GM21526 (cell line): ENCODE results near the gene PSRC1.

Source experiments
- ATAC-seq: cut with Tn5 transposase; IDR thresholded peaks from one replicate; pipeline ENCODE4 v1.9.1; 2021; ENCODE audit warnings: moderate library complexity; ENCODE audit not compliant: unreplicated experiment, low FRiP score

Gene PSRC1

DNA sequence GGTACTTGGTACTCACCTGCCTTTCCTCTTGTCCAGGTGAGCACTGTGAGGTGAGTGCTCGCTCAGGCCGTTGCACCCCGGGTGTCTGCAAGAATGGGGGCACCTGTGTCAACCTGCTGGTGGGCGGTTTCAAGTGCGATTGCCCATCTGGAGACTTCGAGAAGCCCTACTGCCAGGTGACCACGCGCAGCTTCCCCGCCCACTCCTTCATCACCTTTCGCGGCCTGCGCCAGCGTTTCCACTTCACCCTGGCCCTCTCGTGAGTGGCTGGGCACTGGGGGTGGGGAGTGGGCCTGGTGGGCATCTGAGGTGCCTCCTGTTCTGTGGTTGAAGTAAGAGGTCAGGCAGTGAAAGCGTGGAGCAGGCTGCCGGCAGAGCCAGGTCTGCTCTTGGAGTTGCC, 21.9 kb downstream of the PSRC1 start:
- ATAC-seq: no peak

DNA sequence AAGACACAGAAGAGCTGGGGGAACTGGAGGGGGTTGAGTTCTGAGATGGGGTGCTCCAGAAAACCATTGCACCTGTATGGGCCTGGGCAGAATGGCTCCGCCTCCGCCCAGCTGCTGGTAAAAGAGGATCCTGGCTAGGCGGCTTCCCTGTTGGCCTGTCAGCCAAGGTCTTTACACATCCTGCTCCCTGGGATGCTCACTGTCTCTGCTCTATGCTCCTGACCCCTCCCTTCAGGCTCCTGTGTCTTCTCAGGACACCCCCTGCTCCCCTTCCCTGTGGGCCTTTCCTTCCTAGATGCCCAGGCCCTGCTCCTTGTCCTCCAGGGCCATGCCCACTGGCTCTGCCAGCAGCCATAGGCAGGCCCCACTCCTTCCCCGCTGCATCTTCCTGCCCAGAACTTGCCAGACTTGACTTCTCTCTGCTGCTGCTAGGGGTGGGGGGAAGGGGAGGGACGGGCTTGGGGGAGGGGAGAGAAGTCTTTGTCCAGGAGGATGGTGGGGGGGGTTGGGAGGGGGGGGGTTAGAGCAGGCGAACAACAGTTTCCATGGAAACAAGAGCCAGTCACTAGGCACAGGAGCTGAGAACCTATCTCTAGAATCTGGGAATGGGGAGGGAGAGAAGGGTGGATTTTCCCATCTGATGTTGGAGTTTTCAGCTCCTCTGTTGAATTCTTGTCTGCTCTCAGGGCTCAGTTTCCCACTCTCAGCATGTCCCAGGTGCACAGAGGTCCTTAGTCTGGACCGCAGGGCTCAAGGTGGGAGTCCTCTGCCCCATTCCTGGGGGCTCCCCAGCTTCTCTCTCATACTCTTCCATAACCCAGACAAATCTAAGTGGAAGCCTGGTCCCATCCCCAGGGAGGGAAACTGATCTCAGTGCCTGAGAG, 23.0 kb downstream of the PSRC1 start:
- no peak for ATAC-seq

DNA sequence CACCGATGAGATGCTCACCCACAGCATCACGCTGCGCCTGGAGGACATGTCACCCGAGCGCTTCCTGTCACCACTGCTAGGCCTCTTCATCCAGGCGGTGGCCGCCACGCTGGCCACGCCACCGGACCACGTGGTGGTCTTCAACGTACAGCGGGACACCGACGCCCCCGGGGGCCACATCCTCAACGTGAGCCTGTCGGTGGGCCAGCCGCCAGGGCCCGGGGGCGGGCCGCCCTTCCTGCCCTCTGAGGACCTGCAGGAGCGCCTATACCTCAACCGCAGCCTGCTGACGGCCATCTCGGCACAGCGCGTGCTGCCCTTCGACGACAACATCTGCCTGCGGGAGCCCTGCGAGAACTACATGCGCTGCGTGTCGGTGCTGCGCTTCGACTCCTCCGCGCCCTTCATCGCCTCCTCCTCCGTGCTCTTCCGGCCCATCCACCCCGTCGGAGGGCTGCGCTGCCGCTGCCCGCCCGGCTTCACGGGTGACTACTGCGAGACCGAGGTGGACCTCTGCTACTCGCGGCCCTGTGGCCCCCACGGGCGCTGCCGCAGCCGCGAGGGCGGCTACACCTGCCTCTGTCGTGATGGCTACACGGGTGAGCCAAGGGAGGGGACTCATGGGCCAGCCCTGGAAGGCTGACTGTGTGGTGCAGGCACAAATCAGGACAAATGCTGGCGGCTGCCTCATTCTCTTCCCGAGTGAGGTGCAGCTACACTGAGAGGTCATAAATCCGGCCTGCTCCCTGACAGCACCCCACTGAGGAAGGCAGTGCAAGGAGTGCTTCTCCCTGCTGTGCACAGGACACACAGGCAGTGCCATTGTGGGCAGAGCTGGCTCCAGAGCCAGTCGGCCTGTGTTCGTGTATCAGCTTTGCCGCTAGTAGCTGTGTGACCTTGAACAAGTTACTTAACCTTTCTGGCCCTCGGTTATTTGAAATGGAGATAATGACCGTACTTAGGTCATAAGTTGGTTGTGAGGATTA, 24.2 kb downstream of the PSRC1 start:
- no peak for ATAC-seq

DNA sequence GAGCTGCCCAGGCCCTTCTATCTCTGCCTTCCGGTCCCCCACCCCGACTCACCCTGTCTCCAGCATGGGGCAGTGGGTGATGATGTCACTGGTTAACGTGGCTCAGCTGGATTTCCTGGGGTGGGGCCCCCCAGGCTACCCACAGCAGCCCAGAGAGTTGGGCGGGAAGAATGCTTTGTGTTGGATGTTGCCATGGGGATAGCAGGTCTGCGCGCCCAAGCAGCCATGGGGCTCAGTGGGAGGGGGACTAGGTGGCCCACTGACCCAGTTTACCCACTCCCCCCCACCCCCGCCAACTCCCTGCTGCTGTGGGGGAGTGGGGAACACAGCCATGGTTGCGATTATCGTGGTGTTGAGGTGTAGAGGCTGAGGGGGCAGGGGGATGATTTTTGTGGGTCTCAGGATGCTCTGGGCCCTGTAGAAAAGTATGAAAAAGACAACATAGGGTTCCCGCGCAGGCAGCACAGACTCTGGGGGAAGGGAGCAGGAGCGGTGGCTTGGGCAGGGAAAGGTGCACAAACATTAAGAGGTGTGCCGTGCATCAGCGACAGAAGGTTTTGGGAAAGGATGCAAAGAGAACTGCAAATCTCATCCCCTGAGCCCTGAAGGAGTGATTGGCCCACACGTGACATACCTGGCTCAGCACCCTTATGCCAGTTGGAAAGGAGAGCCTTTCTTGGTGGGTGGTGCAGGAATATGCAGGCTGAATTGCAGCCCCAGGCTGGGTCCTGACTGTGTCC, 25.1 kb downstream of the PSRC1 start:
- ATAC-seq: no peak

DNA sequence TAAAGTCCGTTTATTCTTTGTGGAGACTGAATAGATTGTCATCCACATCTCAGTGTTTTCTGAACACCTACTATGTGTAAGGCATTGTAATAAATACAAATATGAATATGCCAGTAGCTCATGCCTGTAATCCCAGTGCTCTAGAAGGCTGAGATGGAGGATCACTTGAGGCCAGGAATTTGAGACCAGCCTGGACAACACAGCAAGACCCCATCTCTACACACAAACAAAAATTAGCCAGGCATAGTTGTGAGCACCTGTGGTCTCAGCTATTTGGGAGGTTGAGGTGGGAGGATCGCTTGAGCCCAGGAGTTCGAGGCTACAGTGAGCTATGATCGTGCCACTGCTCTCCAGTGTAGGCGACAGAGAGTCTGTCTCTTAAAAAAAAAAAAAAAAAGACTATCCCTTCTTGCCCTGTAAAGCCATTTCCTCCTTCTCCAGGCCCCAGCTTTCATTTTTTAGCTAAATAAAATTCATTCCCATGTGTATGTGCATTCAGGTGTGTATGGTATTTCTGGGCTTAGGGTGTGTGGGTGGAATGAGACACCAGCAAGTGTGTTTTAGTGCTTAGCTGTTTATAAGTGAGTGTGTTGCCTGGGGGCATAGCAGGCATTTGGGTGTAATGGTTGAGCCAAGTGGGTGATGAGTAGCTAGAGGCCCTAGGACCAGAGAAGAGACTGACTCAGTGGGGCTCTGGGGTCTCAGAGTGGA, 25.8 kb downstream of the PSRC1 start:
- no peak for ATAC-seq

DNA sequence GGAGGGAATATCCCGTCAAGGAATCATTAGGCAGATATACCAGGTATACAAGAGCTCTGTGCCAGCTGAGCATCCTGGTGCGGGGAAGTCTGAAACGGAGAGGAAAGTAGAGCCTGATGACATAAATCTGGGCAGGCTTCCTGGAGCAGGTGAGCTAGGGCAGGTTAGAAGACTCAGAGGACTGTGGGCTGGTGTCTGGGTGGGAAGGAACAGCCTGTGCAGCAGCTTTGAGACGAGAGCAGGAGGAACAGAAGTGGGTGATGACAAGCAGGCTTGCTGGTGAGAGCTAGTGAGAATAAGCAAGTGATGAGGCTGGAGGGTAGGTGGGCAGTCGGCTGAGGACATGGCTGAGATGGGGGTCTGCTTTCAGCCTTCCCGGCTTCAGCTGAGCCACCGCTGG, 26.9 kb downstream of the PSRC1 start:
- no peak for ATAC-seq

DNA sequence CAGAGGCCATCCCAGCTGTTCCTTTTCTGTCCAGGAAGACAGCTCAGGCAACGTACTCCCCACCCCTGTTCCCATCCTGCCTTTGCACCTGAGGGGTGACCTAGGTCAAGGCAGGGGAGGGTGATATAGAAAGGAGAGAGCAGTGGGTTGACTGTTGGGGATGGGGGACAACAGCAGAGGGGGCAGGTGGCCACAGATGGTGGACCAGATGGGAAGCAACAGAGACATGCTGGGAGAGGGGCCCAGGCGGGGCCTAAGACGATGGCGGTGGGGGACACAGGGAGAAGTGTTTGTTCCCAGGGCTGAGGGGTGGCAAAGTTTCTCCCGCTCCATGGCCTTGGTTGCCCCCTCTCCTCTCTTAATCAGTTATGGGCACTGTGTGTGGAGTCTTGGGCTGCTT, 27.3 kb downstream of the PSRC1 start:
- ATAC-seq: no peak

DNA sequence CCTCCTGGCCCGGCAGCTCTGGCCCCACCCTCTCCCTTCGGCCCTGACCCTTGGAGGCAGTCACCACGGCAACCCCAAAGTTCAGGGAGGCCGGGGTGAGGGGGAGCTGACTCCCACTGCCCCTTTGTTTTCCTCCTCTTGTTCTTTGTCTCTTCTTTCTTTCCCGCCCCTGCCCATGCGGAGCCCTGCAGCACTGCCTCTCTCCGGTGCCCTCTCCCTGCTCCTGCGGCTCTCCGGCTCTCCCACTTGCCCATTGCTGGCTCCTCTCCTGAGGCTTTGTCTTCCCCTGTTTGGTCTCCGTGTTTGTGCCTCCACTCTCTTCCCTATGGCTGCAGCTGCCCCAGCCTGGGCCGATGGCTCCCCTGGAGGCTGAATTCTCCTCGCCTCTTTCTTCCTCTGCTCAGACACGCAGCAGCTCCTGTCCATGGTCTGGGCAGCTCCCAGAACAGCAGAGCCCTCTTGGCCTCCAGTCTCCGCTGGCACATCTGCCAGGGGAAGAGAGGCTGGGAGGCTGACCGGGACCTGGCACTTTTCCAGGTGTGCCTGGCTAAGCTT, 27.8 kb downstream of the PSRC1 start:
- no peak for ATAC-seq

DNA sequence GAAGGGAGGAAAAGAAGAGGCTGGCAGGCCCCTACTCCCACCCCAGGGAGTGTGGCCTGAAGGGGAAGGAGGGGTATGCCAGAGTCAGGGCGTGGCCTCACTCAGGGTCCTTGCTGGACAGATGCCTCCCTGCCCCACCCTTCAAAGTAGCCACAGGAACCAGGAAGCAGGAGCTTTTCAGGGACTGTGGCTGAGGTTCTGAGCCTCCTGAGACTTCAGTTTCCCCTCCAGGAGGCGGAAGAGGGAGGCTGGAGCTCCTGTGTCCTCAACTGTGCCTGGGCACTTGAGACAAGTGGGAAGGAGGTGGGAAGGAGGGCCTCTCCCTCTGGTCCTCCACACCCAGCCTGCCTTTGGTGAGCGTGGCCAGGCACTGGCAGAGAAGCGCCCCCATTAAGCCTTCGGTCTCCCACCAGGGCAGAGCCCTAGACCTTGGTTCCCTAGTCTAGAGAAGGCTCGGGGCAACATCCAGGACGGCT, 28.3 kb downstream of the PSRC1 start:
- ATAC-seq: no peak

DNA sequence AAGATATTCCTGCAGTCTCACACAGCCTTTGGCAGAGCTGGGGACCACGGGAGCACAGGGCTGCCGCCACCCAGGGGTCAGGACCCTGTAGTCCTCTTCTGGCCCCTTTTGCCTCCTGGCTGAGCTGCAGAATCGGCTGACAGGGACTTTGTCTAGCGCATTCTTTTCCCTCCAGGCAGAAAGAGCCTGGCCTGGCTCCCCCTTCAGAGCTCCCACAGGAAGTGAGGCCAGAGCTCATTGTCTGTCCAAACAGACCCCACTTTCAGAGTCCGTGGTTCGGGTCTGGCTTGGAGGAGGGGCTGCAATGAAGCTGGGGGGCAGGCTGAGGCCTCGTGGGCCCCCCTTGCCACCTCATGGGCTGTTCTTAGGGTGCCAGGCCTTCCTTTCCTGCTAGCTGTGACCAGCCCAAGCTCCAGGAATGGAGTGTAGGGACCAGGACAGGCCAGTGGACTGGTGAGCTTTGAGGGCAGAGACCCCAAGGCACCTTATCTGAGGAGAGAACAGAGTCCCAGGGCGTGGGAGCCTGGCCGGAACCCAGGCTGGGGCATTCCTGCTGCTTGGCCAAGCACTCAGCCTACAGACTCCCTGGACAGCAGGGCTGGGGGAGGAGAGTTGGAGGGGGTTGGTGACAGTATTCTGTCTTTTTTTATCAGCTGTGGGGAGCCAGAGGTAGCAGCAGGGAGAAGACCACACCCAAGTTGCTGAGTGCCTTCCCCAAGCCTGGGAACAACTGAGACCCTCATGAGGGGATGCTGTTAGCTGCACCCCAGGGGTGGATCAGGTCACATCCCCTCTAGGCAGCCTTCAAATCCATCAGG, 28.9 kb downstream of the PSRC1 start:
- no peak for ATAC-seq

DNA sequence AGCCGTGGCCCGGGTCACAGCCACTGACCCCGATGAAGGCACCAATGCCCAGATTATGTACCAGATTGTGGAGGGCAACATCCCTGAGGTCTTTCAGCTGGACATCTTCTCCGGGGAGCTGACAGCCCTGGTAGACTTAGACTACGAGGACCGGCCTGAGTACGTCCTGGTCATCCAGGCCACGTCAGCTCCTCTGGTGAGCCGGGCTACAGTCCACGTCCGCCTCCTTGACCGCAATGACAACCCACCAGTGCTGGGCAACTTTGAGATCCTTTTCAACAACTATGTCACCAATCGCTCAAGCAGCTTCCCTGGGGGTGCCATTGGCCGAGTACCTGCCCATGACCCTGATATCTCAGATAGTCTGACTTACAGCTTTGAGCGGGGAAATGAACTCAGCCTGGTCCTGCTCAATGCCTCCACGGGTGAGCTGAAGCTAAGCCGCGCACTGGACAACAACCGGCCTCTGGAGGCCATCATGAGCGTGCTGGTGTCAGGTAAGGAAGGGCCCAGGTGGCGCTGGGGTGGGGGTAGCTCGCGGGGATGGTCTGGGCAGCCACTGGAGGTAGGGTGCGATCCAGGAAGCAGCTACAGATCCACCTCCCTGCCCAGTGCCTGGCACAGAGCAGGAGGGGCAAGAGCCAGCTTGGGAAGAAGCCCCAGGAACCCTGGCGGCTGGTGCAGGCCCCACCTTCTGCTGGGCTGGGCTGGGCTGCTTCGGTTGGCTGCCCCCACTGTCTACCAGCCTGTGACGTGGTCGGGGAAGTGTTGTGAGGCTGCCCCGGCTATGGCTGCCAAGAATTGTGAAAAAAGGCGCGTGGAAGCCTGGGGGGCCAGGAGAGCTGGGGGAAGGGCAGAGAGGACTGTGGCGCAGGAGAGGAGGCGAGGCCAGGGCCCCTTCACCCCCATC, 29.8 kb downstream of the PSRC1 start:
- ATAC-seq: no peak

DNA sequence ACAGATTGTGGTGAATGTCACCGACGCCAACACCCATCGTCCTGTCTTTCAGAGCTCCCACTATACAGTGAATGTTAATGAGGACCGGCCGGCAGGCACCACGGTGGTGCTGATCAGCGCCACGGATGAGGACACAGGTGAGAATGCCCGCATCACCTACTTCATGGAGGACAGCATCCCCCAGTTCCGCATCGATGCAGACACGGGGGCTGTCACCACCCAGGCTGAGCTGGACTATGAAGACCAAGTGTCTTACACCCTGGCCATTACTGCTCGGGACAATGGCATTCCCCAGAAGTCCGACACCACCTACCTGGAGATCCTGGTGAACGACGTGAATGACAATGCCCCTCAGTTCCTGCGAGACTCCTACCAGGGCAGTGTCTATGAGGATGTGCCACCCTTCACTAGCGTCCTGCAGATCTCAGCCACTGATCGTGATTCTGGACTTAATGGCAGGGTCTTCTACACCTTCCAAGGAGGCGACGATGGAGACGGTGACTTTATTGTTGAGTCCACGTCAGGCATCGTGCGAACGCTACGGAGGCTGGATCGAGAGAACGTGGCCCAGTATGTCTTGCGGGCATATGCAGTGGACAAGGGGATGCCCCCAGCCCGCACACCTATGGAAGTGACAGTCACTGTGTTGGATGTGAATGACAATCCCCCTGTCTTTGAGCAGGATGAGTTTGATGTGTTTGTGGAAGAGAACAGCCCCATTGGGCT, 30.6 kb downstream of the PSRC1 start:
- no peak for ATAC-seq

DNA sequence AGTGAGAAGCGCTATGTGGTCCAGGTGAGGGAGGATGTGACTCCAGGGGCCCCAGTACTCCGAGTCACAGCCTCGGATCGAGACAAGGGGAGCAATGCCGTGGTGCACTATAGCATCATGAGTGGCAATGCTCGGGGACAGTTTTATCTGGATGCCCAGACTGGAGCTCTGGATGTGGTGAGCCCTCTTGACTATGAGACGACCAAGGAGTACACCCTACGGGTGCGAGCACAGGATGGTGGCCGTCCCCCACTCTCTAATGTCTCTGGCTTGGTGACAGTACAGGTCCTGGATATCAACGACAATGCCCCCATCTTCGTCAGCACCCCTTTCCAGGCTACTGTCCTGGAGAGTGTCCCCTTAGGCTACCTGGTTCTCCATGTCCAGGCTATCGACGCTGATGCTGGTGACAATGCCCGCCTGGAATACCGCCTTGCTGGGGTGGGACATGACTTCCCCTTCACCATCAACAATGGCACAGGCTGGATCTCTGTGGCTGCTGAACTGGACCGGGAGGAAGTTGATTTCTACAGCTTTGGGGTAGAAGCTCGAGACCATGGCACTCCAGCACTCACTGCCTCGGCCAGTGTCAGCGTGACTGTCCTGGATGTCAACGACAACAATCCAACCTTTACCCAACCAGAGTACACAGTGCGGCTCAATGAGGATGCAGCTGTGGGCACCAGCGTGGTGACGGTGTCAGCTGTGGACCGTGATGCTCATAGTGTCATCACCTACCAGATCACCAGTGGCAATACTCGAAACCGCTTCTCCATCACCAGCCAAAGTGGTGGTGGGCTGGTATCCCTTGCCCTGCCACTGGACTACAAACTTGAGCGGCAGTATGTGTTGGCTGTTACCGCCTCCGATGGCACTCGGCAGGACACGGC, 31.4 kb downstream of the PSRC1 start:
- no peak for ATAC-seq

DNA sequence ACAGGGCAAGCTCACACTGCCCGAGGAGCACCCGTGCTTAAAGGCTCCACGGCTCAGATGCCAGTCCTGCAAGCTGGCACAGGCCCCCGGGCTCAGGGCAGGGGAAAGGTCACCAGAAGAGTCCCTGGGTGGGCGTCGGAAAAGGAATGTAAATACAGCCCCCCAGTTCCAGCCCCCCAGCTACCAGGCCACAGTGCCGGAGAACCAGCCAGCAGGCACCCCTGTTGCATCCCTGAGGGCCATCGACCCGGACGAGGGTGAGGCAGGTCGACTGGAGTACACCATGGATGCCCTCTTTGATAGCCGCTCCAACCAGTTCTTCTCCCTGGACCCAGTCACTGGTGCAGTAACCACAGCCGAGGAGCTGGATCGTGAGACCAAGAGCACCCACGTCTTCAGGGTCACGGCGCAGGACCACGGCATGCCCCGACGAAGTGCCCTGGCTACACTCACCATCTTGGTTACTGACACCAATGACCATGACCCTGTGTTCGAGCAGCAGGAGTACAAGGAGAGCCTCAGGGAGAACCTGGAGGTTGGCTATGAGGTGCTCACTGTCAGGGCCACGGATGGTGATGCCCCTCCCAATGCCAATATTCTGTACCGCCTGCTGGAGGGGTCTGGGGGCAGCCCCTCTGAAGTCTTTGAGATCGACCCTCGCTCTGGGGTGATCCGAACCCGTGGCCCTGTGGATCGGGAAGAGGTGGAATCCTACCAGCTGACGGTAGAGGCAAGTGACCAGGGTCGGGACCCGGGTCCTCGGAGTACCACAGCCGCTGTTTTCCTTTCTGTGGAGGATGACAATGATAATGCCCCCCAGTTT, 32.3 kb downstream of the PSRC1 start:
- no peak for ATAC-seq

DNA sequence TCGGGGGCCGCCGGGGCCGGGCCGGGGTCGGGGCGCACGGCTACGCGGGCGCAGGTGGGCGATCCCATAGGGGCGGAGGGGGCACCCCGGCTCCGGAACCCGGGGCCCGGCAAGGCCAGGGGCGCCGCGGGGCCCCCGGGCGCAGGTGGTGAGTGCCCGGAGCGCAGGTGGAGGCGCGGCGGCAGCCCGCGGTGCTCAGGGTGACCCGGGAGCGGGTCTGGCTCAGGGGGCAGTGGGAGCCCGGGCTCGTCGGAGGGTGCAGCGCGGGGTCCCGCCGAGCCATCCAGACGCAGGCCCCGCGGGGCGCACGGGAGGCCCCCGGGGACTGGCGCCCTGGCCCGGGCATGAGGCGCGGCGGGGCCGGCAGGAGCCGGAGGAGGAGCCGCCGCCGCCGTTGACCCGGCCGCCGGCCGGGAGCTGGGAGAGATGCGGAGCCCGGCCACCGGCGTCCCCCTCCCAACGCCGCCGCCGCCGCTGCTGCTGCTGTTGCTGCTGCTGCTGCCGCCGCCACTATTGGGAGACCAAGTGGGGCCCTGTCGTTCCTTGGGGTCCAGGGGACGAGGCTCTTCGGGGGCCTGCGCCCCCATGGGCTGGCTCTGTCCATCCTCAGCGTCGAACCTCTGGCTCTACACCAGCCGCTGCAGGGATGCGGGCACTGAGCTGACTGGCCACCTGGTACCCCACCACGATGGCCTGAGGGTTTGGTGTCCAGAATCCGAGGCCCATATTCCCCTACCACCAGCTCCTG, 33.1 kb downstream of the PSRC1 start:
- ATAC-seq: peak; percentile 24
